NCI-H1436 treated with DMSO at 0.1 percent for 48 hours (cell line): ENCODE results near the gene MAGI1.

Source experiments
- DNase-seq: peaks from one replicate; lab custom pipeline; 2025; lab: John Stamatoyannopoulos, UW

Gene MAGI1

GRCh38 chr3:65409176-65409569 is 629.5 kb downstream of the MAGI1 start:
- DNase-seq, result no peak

DNA sequence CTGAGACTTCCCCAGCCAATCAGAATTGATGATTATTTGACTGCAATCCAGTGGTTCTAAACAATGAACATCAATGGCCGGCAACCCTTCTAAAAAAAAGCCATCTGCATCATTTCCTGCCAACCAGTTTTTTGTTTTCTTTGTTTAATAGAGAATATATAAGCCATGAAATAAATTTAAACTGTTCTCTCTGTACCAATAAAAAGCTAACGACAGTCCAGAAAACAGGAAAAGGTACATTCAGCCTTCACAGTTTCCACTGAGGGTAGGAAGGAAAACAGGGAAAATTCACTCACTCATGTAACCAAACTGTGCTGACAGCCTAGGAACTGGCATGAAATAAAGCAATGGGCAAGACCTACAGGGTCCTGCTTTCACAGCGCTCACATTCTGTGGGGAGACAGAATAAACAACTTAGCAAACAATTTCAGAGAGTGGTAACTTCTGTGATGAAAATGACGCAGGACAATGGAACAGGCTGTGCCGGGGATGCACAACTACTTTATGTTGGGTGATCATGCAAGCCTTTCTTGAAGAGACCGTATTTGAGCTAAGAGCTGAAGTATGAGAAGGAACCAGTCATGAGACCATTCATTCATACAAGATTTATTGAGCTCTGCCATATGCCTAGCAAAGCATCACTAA is 630.1 kb downstream of the MAGI1 start:
- no peak for DNase-seq

DNA sequence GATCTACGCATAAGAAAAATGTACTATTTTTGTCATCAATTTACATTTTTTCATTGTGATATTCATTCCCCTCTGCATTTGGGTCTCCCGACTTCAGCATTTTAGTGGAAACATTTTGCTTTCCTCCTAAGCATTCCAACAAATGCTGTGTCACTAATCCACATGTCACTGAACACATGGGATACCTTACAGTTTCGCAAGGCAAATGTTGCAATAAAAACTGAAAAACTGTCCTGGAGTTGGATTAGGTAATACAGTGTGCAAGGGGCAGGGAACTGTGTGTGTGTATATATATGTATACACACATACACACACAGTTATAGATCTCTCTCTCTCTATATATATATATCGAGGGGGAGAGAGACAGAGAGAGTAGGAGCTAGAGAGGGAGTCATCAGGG is 632.2 kb downstream of the MAGI1 start:
- no peak for DNase-seq

- DNase-seq, result no peak
These were observed 636.1 kb downstream of the MAGI1 start for GRCh38 chr3:65402597-65402996.

- DNase-seq, result no peak
These were observed 637.1 kb downstream of the MAGI1 start for GRCh38 chr3:65401359-65402305.

GRCh38 chr3:65400899-65401298 is 637.8 kb downstream of the MAGI1 start:
- DNase-seq, result no peak

- DNase-seq, result no peak
These were observed 639.8 kb downstream of the MAGI1 start for GRCh38 chr3:65398953-65399352.

DNA sequence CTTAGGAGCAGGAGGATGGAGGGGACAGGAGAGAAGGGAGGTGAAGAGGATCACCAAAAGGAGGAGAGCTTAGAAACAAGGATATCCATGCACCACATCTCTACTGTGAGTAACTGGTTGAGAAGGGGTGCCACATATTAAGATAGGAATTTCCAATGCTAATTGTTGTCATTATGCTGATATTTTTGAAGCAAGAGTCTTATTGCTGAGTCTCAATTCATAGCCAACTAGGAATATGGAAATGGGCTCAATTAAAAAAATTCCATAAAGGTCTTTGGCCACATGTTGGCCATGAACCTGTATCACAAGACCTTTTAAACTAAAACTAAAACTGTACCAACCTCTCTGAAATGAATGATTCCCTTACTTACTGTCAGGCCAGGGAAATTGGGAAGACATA is 642.6 kb downstream of the MAGI1 start:
- no peak for DNase-seq

DNA sequence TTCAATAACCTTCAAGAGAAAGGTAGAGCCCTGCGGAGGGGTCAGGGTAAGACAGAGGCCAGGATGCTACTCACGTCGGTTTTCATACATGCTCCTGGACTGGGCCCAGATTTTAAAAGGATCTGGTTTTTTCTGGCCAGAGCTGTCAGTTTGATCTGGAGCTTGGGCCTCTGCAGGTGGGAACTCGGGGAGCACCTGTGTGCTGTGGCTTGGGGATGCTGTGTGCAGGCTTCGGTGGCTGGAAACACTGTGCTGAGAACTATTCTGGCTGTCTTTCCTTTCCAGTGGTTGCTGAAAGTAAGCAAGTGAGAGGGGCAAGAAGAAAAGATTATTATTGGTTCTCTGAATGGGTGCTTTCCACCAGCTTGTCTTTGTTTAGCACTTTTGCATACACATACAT is 647.6 kb downstream of the MAGI1 start:
- DNase-seq, result no peak

- no peak for DNase-seq
These were observed 652.9 kb downstream of the MAGI1 start for GRCh38 chr3:65385805-65386204.

DNA sequence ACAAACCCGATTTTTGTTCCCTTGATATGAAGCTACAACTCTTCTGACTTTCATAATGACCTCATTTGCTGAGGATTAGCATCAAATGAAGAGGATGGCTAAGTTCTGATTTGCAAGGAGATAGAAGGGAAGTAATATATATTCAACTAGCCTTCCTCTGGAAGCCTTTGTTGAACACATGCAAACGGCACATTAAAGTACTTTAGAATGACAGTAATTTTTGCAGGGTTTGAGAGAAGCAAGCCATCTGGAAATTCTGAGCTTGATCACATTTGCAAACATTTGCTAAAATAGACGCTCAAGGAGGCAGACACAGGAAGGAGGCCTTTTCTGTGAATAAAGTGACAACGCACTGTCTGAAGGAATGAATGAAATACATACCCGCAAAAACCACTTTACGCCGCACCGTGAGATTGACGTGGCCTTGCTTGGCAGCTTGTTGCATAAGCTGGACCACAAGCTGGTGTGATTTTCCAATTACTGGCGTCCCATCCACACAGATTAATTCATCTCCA is 657.2 kb downstream of the MAGI1 start:
- DNase-seq, result no peak

DNA sequence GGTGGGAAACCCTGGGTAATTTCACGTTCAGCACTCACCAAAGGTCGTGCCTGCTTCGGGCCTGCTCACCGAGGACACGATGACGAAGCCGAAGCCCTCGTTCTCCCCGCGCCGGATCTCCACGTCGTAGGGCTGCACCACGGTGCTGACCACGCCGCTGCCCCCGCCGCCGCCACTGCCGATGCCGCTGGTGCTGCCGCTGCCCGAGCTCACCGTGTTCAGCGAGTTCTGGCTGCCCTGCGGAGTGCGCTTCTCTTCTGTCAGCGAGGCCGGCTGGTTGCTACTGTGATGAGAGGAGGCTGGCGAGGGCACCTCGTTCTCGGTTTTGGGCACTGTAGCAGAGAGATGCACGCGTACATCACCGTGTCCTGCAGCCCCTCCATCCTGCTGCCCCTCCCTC is 659.5 kb downstream of the MAGI1 start:
- no peak for DNase-seq

GRCh38 chr3:65377637-65378036 is 661.1 kb downstream of the MAGI1 start:
- no peak for DNase-seq

DNA sequence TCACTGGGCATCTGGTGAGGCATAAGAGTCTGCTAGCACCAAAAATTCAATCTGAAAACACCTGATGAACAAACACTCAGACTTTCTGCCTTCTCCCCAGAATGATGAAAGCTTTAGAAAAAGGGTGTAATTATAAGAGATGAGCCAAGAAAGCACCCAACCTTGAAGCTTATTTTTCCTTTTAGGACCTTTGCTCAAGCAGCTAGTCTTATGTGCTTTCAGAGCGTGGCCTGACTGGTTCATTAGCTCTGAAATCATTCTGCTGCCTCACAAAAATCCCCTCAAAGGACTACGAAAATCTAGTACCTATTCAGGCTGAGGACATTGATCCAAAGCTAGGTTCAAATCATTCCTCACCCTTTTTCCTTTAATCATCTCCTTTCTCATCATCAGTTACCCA is 662.3 kb downstream of the MAGI1 start:
- no peak for DNase-seq

- no peak for DNase-seq
These were observed 667.7 kb downstream of the MAGI1 start for GRCh38 chr3:65371053-65371452.

GRCh38 chr3:65368866-65369265 is 669.9 kb downstream of the MAGI1 start:
- no peak for DNase-seq

GRCh38 chr3:65362688-65363087 is 676.0 kb downstream of the MAGI1 start:
- DNase-seq, result no peak

DNA sequence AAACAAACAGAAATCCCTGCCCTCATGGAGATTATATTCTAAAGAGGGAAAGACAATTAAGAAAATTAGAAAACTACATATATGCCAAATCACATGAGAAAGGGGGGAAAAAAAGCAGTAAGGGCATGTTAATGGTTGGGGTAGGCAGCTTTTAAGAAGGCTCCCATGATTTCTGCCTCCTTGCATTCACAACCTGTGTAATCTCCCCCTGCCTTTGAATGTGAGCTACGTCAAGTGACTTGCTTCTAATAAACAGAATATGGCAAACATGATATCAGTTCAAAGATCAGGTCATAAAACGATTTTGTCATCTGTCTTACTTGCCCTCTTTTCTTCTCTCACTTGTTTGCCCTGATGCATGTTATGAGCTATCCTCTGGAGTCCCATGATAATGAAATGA is 677.3 kb downstream of the MAGI1 start:
- DNase-seq, result no peak

- DNase-seq, result no peak
These were observed 682.1 kb downstream of the MAGI1 start for GRCh38 chr3:65356331-65357248.

- no peak for DNase-seq
These were observed 683.8 kb downstream of the MAGI1 start for GRCh38 chr3:65354880-65355279.

- DNase-seq, result no peak
These were observed 685.8 kb downstream of the MAGI1 start for GRCh38 chr3:65352951-65353350.

- DNase-seq, result no peak
These were observed 687.0 kb downstream of the MAGI1 start for GRCh38 chr3:65351753-65352152.
